RWPE1 (cell line): ENCODE results near the gene PSMC5.

Source experiments
- CTCF ChIA-PET: fragments of 350-600 bp; sonication (Branson Sonifier 250); formaldehyde crosslinking; extraction: SDS; loops from one replicate; lab custom pipeline; 2021; lab: Yijun Ruan, JAX
- POLR2A ChIA-PET: fragments of 400-600 bp; formaldehyde crosslinking; extraction: SDS; loops from one replicate; lab custom pipeline; 2020; ENCODE audit warnings: antibody characterized with exemption; ENCODE audit not compliant: low non-redundant PET; lab: Yijun Ruan, JAX
- DNase-seq: peaks from one replicate; pipeline ENCODE4 v3.0.0; 2012; ENCODE audit warnings: low spot score
- H3K27ac ChIP-seq: fragments of 450-650 bp; 2 replicates; pipeline ENCODE4 v1.5.1; 2017
- TF ChIP-seq, protein P1 (sequence below): fragments of 450-650 bp; conservative IDR thresholded peaks from 2 replicates; pipeline ENCODE4 v1.5.1; 2017; ENCODE audit warnings: low read depth, mild to moderate bottlenecking

The PSMC5 gene

DNA sequence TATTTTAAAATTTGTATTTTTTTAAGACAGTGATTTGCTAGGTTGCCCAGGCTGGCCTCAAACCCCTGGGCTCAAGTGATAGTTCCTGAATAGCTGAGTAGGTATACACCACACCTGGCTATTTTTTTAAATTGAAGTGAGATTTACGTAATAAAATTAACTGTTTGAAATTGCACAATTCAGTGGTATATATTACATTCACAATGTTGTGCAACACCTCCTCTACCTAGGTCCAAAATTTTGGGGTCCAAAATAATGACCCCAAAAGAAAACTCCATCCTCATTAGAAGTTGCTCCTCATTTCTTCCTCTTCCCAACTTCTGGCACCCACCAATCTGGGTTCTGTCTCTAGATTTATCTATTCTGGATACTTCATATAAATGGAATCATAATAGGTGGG lies 18.3 kb downstream of the PSMC5 start:
- DNase-seq = no peak
- H3K27ac ChIP-seq = no peak overlapping the region
- TF ChIP-seq, protein P1, sequence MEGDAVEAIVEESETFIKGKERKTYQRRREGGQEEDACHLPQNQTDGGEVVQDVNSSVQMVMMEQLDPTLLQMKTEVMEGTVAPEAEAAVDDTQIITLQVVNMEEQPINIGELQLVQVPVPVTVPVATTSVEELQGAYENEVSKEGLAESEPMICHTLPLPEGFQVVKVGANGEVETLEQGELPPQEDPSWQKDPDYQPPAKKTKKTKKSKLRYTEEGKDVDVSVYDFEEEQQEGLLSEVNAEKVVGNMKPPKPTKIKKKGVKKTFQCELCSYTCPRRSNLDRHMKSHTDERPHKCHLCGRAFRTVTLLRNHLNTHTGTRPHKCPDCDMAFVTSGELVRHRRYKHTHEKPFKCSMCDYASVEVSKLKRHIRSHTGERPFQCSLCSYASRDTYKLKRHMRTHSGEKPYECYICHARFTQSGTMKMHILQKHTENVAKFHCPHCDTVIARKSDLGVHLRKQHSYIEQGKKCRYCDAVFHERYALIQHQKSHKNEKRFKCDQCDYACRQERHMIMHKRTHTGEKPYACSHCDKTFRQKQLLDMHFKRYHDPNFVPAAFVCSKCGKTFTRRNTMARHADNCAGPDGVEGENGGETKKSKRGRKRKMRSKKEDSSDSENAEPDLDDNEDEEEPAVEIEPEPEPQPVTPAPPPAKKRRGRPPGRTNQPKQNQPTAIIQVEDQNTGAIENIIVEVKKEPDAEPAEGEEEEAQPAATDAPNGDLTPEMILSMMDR = no peak
- CTCF ChIA-PET = interaction anchor here (0.6 kb wide), 1 partner anchor 10 kb away, joined by 4 read pairs; no protein-coding TSS in a partner anchor
- POLR2A ChIA-PET = no interaction called here

DNA sequence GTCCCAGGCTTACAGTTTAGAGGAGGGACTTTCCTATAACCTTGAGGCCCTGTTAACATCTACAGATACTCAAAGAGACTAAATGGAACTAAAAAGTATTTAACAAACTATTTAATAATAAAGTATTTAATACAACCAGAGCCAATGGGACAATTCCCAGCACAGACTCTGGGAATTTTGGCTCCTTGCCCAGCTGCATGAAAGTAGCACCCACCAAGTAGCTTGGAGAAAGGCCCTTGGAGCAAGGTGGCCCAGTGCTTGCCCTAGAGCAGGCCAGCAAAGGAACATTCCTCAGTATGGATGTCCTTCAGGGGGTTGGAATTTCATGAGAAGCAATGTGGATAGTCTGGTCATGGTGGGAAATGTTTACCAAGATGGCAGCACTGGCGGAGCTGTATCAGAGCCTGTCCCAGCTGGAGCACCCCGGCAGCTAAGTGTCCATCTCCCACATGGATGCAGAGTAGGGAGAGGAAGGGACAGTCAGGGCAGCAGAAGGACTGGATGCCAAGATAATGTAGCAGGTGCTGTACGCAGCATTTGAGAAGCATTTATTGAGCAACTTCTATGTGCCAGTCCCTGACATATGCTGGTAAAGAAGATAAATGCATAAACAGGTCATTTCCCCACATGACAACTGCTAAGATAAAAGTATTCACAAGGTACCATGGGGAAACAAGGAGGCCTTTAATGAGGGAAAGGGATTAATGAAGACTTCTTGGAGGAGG lies 20.5 kb downstream of the PSMC5 start:
- H3K27ac ChIP-seq = no peak overlapping the region
- no peak for DNase-seq
- ChIA-PET POLR2A (interaction anchor here (0.6 kb wide), 1 partner anchor 60 kb away, joined by 9 read pairs; no protein-coding TSS in a partner anchor), CTCF (interaction anchor here (0.7 to 1.1 kb wide), 3 partner anchors 26 to 71 kb away, joined by 3 read pairs; no protein-coding TSS in a partner anchor)
- TF ChIP-seq, protein P1 = no peak

- CTCF ChIA-PET = interaction anchor here (0.6 to 1.4 kb wide), 23 partner anchors 9 to 1306 kb away, joined by 3 to 12 read pairs (median 3); partner anchors contain the start of genes FTSJ3 and GH2
- H3K27ac ChIP-seq = peak overlapping the region; percentile 51
- DNase-seq = peak; percentile 92
- POLR2A ChIA-PET = no interaction called here
- TF ChIP-seq, protein P1 = peak; percentile 88
Observed at GRCh38 chr17:63848834-63849689, 21.8 kb downstream of the PSMC5 start.

DNA sequence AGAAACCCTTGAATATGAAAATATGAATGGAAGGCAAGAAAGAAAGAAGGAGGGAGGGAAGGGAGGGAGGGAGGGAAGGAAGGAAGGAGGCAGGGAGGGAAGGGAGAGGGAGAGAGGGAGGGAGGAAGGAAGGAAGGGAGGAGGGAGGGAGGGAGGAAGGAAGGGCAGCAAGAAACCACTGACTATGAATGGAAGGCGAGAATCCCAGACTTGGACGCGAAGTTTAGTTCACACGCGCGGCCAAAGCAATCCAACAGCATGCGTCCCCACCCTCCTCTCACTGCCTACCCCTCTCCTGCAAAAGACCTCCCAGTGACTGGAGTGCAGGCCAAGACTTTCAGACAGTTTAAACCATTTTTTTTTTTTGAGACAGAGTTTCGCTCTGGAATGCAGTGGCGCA lies 23.2 kb downstream of the PSMC5 start:
- DNase-seq = no peak
- CTCF ChIA-PET = no interaction called here
- no peak overlapping the region for H3K27ac ChIP-seq
- TF ChIP-seq, protein P1 = no peak
- POLR2A ChIA-PET = interaction anchor here (0.5 kb wide), 1 partner anchor 23 kb away, joined by 3 read pairs; the partner anchor contains the start of gene PSMC5

DNA sequence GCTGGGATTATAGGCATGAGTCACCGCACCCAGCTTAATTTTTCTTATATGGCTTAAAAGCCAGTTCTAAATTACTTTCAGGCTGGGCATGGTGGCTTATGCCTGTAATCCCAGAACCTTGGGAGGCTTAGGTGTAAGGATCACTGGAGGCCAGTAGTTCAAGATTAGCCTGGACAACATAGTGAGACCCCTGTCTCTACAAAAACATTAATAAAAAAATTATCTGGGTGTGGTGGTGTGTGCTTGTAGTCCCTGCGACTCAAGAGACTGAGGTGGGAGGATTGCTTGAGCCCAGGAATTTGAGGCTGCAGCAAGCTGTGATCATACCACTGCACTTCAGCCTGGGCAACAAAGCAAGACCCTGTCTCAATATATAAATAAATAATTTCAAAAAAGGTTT lies 26.0 kb downstream of the PSMC5 start:
- TF ChIP-seq, protein P1 = no peak
- H3K27ac ChIP-seq = no peak overlapping the region
- POLR2A ChIA-PET = no interaction called here
- CTCF ChIA-PET = interaction anchor here (0.6 kb wide), 1 partner anchor 102 kb away, joined by 3 read pairs; no protein-coding TSS in a partner anchor
- no peak for DNase-seq

DNA sequence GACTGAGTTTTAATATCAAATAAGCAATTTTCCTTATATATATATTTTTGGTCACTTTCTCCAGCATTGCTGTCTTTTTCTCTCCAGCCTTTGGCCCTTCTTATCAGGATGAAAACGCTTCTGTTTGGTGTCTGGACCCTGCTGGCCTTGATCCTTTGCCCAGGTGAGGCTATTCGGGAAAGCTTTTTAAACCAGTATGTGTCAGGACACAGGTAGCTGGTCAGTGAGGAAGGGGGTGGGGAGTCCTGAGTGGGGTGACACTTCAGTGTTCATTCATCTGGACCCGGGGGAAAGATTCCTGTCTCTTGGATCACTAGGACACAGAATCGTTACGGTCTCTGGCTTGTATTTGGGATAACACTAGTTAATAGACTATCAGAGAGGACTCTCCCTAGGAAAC lies 27.5 kb downstream of the PSMC5 start:
- ChIA-PET CTCF (no interaction called here), POLR2A (no interaction called here)
- no peak for DNase-seq
- TF ChIP-seq, protein P1 = no peak
- no peak overlapping the region for H3K27ac ChIP-seq
